Measurements from ENCODE around the gene PRKAG2.

Gene PRKAG2

GRCh38 chr7:151866028-151866427, 10.9 kb downstream of the PRKAG2 start:
- DNase-seq (ENCODE audit: low read depth in 2 of 2), result no peak

- DNase-seq (ENCODE audit: low read depth in 2 of 2), result no peak
Observed at GRCh38 chr7:151865070-151865670, 11.7 kb downstream of the PRKAG2 start.

GRCh38 chr7:151864561-151864960, 12.4 kb downstream of the PRKAG2 start:
- DNase-seq (ENCODE audit: low read depth in 2 of 2), result no peak

- no peak for DNase-seq (ENCODE audit: low read depth in 2 of 2)
Observed at GRCh38 chr7:151864081-151864480, 12.8 kb downstream of the PRKAG2 start.

GRCh38 chr7:151863386-151864079, 13.4 kb downstream of the PRKAG2 start:
- no peak for DNase-seq (ENCODE audit: low read depth in 2 of 2)

GRCh38 chr7:151862606-151863381, 14.1 kb downstream of the PRKAG2 start:
- DNase-seq (ENCODE audit: low read depth in 2 of 2), result no peak

GRCh38 chr7:151861881-151862280, 15.0 kb downstream of the PRKAG2 start:
- DNase-seq (ENCODE audit: low read depth in 2 of 2), result no peak

GRCh38 chr7:151860771-151861170, 16.1 kb downstream of the PRKAG2 start:
- no peak for DNase-seq (ENCODE audit: low read depth in 2 of 2)

- no peak for DNase-seq (ENCODE audit: low read depth in 2 of 2)
Observed at GRCh38 chr7:151859948-151860685, 16.8 kb downstream of the PRKAG2 start.

- DNase-seq (ENCODE audit: low read depth in 2 of 2), result no peak
Observed at GRCh38 chr7:151859111-151859947, 17.6 kb downstream of the PRKAG2 start.

- no peak for DNase-seq (ENCODE audit: low read depth in 2 of 2)
Observed at GRCh38 chr7:151858456-151858855, 18.5 kb downstream of the PRKAG2 start.

GRCh38 chr7:151857866-151858450, 19.0 kb downstream of the PRKAG2 start:
- DNase-seq (ENCODE audit: low read depth in 2 of 2), result no peak

- DNase-seq (ENCODE audit: low read depth in 2 of 2), result no peak
Observed at GRCh38 chr7:151857412-151857811, 19.5 kb downstream of the PRKAG2 start.

GRCh38 chr7:151856516-151856915, 20.4 kb downstream of the PRKAG2 start:
- no peak for DNase-seq (ENCODE audit: low read depth in 2 of 2)

- DNase-seq (ENCODE audit: low read depth in 2 of 2), result no peak
Observed at GRCh38 chr7:151856098-151856497, 20.8 kb downstream of the PRKAG2 start.

GRCh38 chr7:151854720-151855071, 22.2 kb downstream of the PRKAG2 start:
- no peak for DNase-seq (ENCODE audit: low read depth in 2 of 2)

- DNase-seq (ENCODE audit: low read depth in 2 of 2), result no peak
Observed at GRCh38 chr7:151853896-151854719, 22.8 kb downstream of the PRKAG2 start.

- no peak for DNase-seq (ENCODE audit: low read depth in 2 of 2)
Observed at GRCh38 chr7:151852486-151853396, 24.2 kb downstream of the PRKAG2 start.

- DNase-seq (ENCODE audit: low read depth in 2 of 2), result no peak
Observed at GRCh38 chr7:151851782-151852181, 25.1 kb downstream of the PRKAG2 start.

All from activated CD4-positive, alpha-beta T cell treated with anti-CD3 and anti-CD28 coated beads for 24 hours (primary cell).